CD4-positive, alpha-beta T cell treated with Interferon gamma for 1 hour (primary cell): ENCODE results near the gene CTIF.

ENCODE experiments used
- DNase-seq: peaks from one replicate; pipeline ENCODE4 v3.0.0-alpha.2; 2020

CTIF gene

DNA sequence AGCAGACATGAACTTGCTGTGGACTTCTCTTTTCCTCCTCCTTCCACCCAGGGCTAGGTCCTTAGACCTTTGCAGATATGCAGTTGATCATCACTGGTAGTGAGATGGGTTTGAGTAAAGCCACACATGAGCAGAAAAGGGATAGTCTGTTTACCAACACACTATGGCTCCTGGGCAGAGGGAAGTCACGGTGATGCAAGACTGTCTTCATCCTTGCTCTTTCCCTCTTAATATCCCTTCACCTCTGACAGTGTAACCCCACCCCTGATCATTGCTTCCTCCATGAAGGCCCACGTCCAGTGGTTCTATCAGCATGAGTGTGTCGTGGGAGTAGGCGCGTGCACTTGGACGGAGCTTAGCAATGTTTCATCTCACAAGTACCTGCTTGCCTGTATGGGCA lies 223.2 kb downstream of the CTIF start:
- DNase-seq, result no peak

- DNase-seq, result no peak
Observed at GRCh38 chr18:48762836-48763718, 224.2 kb downstream of the CTIF start.

- DNase-seq, result no peak
Observed at GRCh38 chr18:48763719-48764100, 224.9 kb downstream of the CTIF start.

DNA sequence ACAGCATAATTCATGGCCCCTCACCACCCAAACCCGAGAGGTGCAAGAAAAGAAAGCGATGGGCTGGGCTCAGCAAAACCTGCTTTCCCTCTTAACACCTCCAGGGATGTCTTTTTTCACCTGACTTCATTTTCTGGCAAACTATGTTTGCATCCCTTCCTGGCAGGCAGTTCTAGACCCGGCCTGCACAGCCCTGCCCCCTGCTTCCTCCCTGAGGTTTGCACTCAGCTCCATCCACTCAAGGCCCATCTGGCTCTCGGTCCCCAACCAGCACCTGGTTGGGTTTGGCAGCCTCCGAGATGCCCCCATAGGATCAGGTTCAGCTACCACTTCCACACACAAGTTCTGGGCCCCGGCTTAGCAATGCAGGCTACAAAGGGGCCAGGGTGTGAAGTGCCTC lies 226.2 kb downstream of the CTIF start:
- DNase-seq, result no peak

DNA sequence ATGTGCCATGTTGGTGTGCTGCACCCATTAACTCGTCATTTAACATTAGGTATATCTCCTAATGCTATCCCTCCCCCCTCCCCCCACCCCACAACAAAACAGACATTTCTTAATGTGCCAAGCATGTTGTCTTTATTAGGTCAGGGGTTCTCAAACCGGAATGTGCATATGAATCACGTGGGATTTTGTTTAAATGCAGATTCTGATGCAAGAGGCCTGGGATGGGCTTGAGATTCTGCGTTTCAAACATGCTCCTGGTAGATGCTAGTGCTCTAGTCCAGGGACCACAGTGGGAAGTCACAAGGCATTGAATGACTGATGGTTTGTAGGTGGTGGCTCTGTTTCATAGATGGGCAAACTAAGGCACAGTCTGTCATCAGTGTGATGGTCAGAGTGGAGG lies 227.2 kb downstream of the CTIF start:
- DNase-seq, result no peak

- DNase-seq, result no peak
Observed at GRCh38 chr18:48766487-48766886, 227.7 kb downstream of the CTIF start.

GRCh38 chr18:48767090-48767690 lies 228.4 kb downstream of the CTIF start:
- DNase-seq, result no peak

DNA sequence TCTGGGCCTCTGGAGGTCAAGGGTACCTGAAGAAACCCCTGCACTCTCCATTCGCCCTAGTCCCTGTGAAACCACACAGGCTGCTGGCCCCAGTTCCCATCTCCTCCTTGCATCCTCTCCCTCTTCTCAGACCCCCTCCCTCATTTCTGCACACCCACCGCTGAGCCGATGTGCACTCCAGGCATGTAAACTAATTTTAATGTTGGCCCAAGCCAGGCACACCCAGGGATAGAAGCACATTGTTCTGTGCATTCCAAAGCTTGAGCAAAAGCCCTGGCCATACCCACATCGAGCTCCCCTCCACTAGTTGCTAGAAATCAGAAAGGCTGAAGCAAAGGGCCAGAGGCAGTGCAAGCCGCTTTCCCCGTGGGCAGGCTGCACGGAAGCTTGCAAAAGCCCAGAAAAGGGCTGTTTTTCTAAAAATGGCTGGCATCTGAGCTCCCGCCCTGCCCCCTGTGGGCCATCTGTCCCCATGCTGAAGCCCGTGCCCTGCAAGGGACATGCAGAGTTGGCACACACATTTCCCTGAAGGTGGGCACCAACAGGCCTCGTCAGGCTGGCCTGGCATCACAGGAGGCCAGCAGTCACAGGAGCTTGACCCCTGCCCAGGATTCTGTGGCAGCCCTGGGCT lies 230.3 kb downstream of the CTIF start:
- no peak for DNase-seq

DNA sequence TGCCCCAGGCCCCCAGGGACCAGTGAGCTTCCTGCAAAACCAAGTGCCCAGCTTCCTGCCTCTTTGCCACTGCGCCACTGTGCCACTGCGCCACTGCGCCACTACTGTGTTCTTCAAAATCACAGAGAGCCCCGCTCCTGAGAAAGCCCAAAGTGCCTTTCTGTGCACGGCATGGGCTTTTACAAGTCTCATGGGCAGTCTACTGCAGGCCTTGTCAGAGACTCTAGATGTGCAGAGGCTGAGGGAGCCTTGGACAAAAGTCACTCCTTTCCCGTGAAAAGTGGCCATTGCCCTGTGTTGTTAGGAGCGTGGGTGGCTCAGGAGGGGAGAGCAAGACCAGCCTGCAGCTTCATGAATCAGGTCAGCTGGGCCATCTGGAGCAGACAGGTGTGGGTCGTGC lies 231.4 kb downstream of the CTIF start:
- no peak for DNase-seq

- DNase-seq, result no peak
Observed at GRCh38 chr18:48771641-48772375, 233.0 kb downstream of the CTIF start.

GRCh38 chr18:48772457-48772856 lies 233.6 kb downstream of the CTIF start:
- DNase-seq, result no peak

DNA sequence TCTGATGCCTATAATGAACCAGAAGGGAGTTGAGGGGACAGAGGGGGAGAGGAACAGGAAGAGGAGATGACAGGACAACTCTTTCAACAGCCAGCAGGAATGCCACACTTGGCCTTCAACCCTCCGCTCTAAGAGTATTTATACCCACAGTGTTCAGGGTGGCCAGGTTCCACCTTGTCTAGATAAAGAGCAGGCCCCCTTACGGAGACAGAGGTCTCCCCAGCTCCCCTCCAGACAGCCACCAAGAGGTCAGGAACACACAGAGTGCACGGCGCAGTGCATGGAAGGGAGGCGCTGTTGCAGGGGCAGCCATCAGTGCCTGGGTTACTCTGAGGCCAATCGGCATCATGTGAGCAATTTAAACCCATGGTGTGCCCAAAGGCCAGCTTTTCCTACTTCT lies 235.0 kb downstream of the CTIF start:
- DNase-seq, result no peak

DNA sequence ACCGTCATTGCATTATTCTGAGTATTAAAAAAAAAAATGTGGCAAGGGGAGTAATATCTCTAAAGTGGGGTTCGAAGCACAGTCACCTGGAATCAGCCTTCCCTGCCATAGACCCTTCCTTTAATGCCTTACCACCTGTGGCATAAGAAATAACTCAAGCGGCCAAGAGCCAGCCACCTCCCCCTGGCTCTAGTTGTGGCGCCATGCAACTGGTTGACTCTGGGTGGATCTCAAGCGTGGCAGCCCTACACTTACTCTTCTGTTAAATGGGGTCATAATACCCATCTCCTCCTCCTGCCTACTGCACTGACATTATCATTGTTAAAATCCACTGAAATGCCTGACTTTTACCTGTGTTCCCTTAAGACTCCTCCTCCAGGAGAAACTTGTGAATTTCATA lies 236.1 kb downstream of the CTIF start:
- no peak for DNase-seq

- DNase-seq, result no peak
Observed at GRCh38 chr18:48775372-48776155, 236.7 kb downstream of the CTIF start.

DNA sequence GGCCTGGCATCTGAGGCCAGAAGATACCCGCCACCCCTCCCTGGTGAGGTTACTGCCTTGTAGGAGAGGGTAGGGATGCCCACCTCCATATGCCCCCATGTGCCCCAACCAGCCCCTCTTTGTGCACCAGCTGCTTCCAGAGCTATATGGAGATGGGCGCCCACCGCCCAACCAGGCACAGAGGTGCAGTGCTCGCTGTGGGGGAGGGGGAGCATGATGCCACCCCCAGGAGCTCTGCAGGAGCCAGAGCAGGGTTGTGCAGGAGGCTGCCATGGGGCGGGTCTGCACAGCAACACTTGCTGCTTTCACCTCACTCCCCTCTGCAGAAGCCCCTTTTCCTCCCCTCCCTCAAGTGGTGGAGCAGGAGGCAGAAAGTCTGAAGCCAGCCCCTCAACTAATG lies 237.3 kb downstream of the CTIF start:
- no peak for DNase-seq

GRCh38 chr18:48776641-48777025 lies 237.8 kb downstream of the CTIF start:
- DNase-seq, result no peak

DNA sequence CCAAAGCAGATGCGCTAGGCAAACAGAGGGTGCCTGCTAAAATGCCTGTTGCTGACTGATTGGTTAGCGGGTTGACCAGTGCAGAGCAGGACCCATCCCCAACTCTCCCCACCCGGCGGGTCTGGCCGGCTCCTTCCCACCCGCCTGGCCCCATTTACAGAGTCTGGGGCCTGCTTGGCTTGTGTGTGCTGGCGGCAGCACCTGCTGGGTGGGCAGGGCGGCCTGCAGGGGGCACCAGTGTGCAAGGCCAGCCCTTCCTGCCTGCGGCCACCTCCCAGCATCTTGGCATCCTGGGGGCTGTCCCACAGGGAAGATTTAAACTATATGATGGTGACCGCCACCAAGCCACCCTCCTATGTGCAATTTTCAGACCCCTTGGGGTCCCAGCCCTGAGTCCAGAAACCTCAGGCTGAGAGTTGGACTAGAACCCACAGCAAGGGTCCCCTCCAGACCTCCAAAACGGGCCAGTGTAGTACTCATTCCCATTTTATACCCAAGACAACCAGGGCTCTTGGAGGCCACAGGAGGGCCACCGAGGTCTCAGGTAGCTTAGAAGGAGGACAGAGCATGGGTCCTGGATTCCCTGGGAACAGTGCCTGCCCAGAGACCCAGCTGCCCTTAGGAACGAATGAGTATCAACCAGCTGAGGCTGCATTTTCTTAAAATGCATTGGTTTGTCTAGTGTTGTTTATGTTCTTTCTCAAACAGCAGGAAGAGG lies 238.4 kb downstream of the CTIF start:
- DNase-seq, result peak; percentile 66

DNA sequence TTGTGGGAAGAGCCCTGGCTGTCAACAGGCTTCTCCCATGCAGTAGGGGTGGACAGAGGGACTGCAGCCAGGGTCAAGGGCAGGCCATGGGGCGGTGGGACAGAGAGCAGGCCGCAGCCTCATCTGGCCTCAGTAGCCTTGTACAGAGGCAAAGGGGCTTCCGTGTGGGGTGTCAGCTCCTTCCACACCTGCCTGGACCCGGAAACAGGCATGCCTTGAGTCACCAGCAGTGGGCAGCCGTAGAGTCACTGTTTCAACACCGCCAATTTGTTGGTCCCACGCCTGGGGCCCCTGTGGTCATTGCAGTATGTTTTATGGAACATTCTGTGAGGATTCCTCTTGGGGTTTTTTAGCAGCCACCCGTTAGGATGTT lies 238.9 kb downstream of the CTIF start:
- no peak for DNase-seq

DNA sequence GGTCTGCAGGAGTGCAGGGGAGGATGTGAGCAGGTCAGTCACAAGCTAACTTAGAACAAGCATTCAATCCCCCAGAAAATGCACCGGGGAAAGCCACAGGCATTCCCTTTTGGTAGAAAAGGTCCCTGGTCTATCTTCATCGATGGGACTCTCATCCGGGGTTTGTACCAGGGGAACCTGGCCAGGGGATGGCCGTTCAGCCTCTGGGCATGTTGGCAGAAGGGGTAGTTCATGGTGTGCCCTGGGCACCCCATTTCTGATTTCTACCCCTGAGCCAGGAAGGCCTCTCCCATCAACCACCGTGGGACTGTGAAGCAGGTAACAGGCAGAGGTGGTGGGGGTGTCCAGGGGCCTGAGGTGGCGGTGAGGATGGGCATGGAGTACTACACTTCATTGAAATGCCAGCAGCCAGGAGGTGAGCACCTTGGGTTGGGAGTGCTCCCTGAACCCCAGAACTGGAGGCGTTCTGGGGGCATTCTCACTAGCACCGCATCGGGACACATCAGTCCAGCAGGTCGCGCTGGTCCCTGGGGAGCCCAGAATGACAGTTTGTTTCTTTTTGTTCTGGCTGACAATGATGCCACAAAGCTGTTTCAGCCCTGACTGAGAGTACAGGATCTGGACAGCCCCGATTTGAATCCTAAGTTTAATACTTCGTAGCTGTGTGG lies 239.6 kb downstream of the CTIF start:
- DNase-seq, result no peak

GRCh38 chr18:48779462-48779861 lies 240.6 kb downstream of the CTIF start:
- no peak for DNase-seq

DNA sequence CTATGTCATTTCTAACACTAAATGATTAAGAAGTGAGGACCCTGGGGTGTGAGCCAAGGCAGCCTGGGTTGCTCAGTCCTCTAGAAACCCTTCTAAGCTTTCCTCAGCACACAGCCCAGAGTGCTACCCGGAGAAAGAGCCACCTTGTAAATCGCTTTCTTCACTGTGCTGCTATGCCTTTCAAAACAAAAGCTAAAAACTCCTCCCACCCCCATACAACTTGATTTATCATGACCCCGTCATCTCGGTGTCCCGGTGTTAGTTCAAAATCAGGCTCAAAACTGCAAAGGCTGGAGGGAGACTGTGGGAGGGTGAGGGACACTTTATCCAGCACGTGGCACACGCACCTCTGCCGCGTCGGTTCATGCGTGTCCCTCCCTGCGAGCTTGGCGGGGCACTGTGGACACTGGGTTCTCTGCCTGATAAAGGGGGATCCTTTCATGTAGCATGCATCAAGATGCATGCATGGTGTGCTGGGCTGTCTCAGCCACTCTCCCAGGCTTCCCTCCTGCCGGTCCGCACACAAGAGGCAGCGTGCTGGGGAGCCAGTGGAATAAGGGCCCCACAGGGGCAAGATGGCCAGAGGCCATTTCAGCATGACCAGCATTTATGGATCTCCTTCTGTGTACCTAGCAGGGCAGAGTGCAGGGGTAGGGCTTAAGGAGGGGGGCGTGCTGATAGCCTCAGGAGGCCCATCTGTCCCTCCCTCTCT lies 241.5 kb downstream of the CTIF start:
- no peak for DNase-seq
